Kidney (tissue), 14 donors: ENCODE results near the gene PDE4D. TPM values are rescaled to one million over a fixed set of nuclear protein-coding genes. Genes with fewer than 3 reads are reported as not detected.

ENCODE experiments used
- DNase-seq, 5 donors: peaks; one replicate each; pipeline ENCODE4 v3.0.0-alpha.2; 2013 to 2020
- FAIRE-seq: peaks from 2 replicates; lab custom pipeline; 2012; peaks lifted over from hg19 to GRCh38; lab: Jason Lieb, UNC
- H3K27ac ChIP-seq, 2 donors: one replicate each; pipeline ENCODE4 v1.7.0; 2013; ENCODE audit warnings: low read depth in 2 of 2, low read length in 2 of 2, inconsistent platforms in 1 of 2
- H3K27me3 ChIP-seq: one replicate; pipeline ENCODE4 v1.7.1; 2013; ENCODE audit warnings: low read length, inconsistent platforms; ENCODE audit not compliant: control insufficient read depth, insufficient read depth
- H3K36me3 ChIP-seq, 3 donors: one replicate each; pipeline versions ENCODE4 v1.7.0 to v1.7.1; 2013; ENCODE audit warnings: low read length in 3 of 3, control low read depth in 1 of 3, inconsistent platforms in 1 of 3; ENCODE audit not compliant: insufficient read depth in 3 of 3, control insufficient read depth in 2 of 3
- H3K4me1 ChIP-seq, 3 donors: one replicate each; pipeline versions ENCODE4 v1.7.0 to v1.7.1; 2013; ENCODE audit warnings: low read length in 3 of 3, inconsistent platforms in 1 of 3, low read depth in 1 of 3; ENCODE audit not compliant: control insufficient read depth in 2 of 3, insufficient read depth in 2 of 3
- H3K4me3 ChIP-seq, 3 donors: one replicate each; pipeline versions ENCODE4 v1.7.0 to v1.8.1; 2013; ENCODE audit warnings: low read length in 3 of 3, control low read depth in 1 of 3, inconsistent platforms in 1 of 3
- H3K9ac ChIP-seq, 3 donors: one replicate each; pipeline versions ENCODE4 v1.7.0 to v1.7.1; 2013; ENCODE audit warnings: low read length in 3 of 3, control low read depth in 1 of 3, inconsistent platforms in 1 of 3
- H3K9me3 ChIP-seq, 3 donors: one replicate each; pipeline versions ENCODE4 v1.7.0 to v1.7.1; 2013; ENCODE audit warnings: low read length in 3 of 3, control low read depth in 1 of 3, inconsistent platforms in 1 of 3; ENCODE audit not compliant: control insufficient read depth in 2 of 3, insufficient read depth in 1 of 3
- CTCF ChIP-seq: IDR thresholded peaks from 3 replicates; pipeline ENCODE4 v1.5.1; 2012; ENCODE audit warnings: mild to moderate bottlenecking, moderate library complexity, borderline replicate concordance; ENCODE audit not compliant: insufficient read depth; ENCODE audit errors: extremely low read depth
- intact Hi-C: fragments of 100-400 bp; cut with DNase I; formaldehyde crosslinking; loops from one replicate; pipeline ENCODE4 v1.11.1; 2022
- polyA plus RNA-seq: library from polyadenylated mRNA; stranded (reverse); fragments of 350-450 nt; fragmentation: Illumina TruSeq; extraction: RNeasy Lipid Tissue Mini Kit (QIAGEN cat#74804); gene quantifications from one replicate; pipeline ENCODE4 v1.2.3, GENCODE V29; 2014; ENCODE audit warnings: low read depth, low replicate concordance; ENCODE audit not compliant: insufficient read depth
- total RNA-seq: library from RNA; stranded (reverse); fragmentation: NEBNext Ultra II Directional; extraction: Animal tissue kit (Norgen Biotek cat#: 25700); gene quantifications from one replicate; pipeline ENCODE4 v1.2.1, GENCODE V29; 2021
- donor health status: control.
- donor health status: control.
- donor health status: control.
- donor health status: control.
- donor health status: control.
- donor health status: DM: yes; HTN: yes; CAD: no.
- donor health status: Normal renal cell carcinoma (clear cell type).

Gene PDE4D
- total and polyA plus RNA-seq, 2 donors from 2014 or later: 9.2 to 78.9 TPM

GRCh38 chr5:59887274-59887673 lies 6.3 kb downstream of the PDE4D start:
- no peak for DNase-seq
- H3K9me3 ChIP-seq: no peaks in the 10 kb centered on the region
- peaks cover 12% of the 10 kb centered on the region for H3K27me3 ChIP-seq
- no peak overlapping the region for H3K4me3 ChIP-seq
- no peak for FAIRE-seq
- no peak for TF ChIP-seq CTCF
- intact Hi-C loops: no loop called here
- no peaks in the 10 kb centered on the region for H3K36me3 ChIP-seq
- no peaks in the 10 kb centered on the region for H3K4me1 ChIP-seq
- no peak overlapping the region for H3K27ac ChIP-seq
- no peak overlapping the region for H3K9ac ChIP-seq

GRCh38 chr5:59874675-59875074 lies 18.9 kb downstream of the PDE4D start:
- Histone ChIP-seq H3K36me3 (no peaks in the 10 kb centered on the region), H3K27me3 (no peaks in the 10 kb centered on the region), H3K4me1 (no peaks in the 10 kb centered on the region), H3K4me3 (no peak overlapping the region), H3K9me3 (no peaks in the 10 kb centered on the region), H3K9ac (no peak overlapping the region), H3K27ac (no peak overlapping the region)
- DNase-seq (no peak), FAIRE-seq (no peak)
- no peak for TF ChIP-seq CTCF
- intact Hi-C loops: no loop called here

GRCh38 chr5:59873113-59873512 lies 20.4 kb downstream of the PDE4D start:
- no peak for FAIRE-seq

More at GRCh38 chr5:59873113-59873512, 20.4 kb downstream of the PDE4D start:
- no peak for DNase-seq
- H3K4me1 ChIP-seq: no peaks in the 10 kb centered on the region
- intact Hi-C loops: no loop called here
- H3K27me3 ChIP-seq: no peaks in the 10 kb centered on the region
- H3K36me3 ChIP-seq: no peaks in the 10 kb centered on the region
- H3K9ac ChIP-seq: no peak overlapping the region
- no peak for TF ChIP-seq CTCF
- H3K4me3 ChIP-seq: no peak overlapping the region
- no peak overlapping the region for H3K27ac ChIP-seq
- no peaks in the 10 kb centered on the region for H3K9me3 ChIP-seq
